ENCODE measurements around the gene BATF. TPM values are rescaled to one million over a fixed set of nuclear protein-coding genes. Genes with fewer than 3 reads are reported as not detected.

Gene BATF
- total RNA-seq, 1 experiment from 2014 or later, result not detected

DNA sequence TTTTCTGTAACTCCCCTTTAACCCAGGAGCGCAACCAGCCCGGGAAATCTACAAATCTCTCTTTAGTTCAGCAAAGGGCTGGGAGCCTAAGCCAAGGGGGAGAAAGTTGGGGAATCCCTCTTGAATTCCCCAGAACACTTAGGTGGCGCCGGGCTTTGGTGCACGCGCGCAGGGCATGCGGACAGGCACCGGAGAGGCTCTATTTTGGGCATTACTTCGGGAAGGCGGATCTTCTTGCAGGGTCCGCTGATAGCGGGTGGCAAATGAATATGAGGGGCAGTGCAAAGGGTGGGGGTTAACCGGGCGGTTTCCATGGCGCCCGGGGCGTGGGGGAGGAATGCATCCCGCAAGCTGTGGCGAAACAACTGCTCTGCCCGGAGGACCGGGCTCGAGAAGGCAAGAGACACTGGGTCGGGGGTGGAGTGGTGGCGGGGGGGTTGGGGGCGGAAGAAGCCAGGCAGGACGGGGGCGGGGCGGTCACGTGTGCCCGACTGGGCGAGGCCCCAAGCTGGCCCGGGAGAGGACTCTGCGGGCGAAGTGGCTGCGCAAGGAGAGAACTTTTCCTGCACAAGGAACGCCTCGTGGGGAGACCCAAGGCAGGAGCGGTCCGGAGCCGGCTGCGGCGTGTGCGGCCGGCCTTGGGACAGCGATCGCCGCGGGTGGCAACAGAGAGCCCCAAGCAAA lies 56.0 kb downstream of the BATF start, which contains the start of gene FLVCR2:
Gene FLVCR2 (plus strand): TSS at position 519 of the 684 bp plus-strand sequence. CDS start 353 bp downstream, outside the sequence.
- ATAC-seq (peak; percentile 77), DNase-seq (ENCODE audit: low read depth, low spot score) (no peak)
- intact Hi-C loops (cut with micrococcal nuclease; ENCODE audit: unreplicated experiment), result loop anchor here (2.0 kb wide), 1 partner anchor 77 kb away; no protein-coding TSS in a partner anchor
- in situ Hi-C loops (cut with HindIII; ENCODE audit: low pct_unique_long_range_greater_than_20kb, low sequenced_read_pairs), result no loop called here
- Histone ChIP-seq H3K36me3 (ENCODE audit: control insufficient read depth, insufficient read depth, low read length) (no peaks in the 10 kb centered on the region), H3K27ac (ENCODE audit: low read length) (peak within 1 kb of the TSS; percentile 59), H3K4me1 (ENCODE audit: control insufficient read depth, insufficient read depth, low read length) (peaks cover 5% of the 10 kb centered on the region; the same call in 1 of the 2 replicates), H3K4me3 (ENCODE audit: low read depth in 2 of 2, low read length in 2 of 2) (peak within 1 kb of the TSS; percentile 58 to 85), H3K27me3 (ENCODE audit: control insufficient read depth, insufficient read depth, low read length) (no peaks in the 10 kb centered on the region), H3K9me3 (ENCODE audit: control insufficient read depth, insufficient read depth, low read depth, low read length) (no peaks in the 10 kb centered on the region)
- ChIA-PET CTCF (interaction anchor here (0.9 to 4.3 kb wide), 4 partner anchors 17 to 79 kb away, joined by 3 to 22 read pairs (median 12); no protein-coding TSS in a partner anchor), POLR2A (interaction anchor here (0.9 kb wide), 1 partner anchor 72 kb away, joined by 3 read pairs; no protein-coding TSS in a partner anchor)
- no TSS peak for BruUV-seq (replicated peaks)
- TF ChIP-seq SIN3A (IDR thresholded peaks at IDR 0.05; ENCODE audit: borderline replicate concordance, insufficient read depth, low read depth, low read length) (peak; percentile 3; the same call in 1 of the 2 replicates), TCF7L2 (IDR thresholded peaks at IDR 0.05; ENCODE audit: low read depth, low read length) (no peak)

DNA sequence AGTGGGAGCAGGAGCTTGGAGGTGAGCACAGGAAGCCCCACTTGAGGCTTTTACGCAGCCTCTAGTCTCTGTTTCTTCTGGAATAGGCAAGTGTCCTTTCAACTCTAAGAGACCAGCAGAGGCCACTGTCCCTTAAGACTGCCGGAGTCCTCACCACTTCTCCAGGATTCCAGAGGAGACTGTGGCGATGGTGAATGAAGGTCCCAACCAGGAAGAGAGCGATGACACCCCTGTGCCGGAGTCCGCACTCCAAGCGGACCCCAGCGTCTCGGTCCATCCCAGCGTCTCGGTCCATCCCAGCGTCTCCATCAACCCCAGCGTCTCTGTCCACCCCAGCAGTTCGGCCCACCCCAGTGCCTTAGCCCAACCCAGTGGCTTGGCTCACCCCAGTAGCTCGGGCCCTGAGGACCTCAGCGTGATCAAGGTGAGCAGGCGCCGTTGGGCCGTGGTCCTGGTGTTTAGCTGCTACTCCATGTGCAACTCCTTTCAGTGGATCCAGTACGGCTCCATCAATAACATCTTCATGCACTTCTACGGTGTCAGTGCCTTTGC lies 56.6 kb downstream of the BATF start:
- Histone ChIP-seq H3K4me1 (ENCODE audit: control insufficient read depth, insufficient read depth, low read length) (peaks cover 5% of the 10 kb centered on the region; the same call in 1 of the 2 replicates), H3K9me3 (ENCODE audit: control insufficient read depth, insufficient read depth, low read depth, low read length) (no peaks in the 10 kb centered on the region), H3K4me3 (ENCODE audit: low read depth in 2 of 2, low read length in 2 of 2) (peak overlapping the region; percentile 58 to 85), H3K27me3 (ENCODE audit: control insufficient read depth, insufficient read depth, low read length) (no peaks in the 10 kb centered on the region), H3K27ac (ENCODE audit: low read length) (peak overlapping the region; percentile 59), H3K36me3 (ENCODE audit: control insufficient read depth, insufficient read depth, low read length) (no peaks in the 10 kb centered on the region)
- BruUV-seq (replicated peaks), result no TSS peak
- ATAC-seq (peak; percentile 76), DNase-seq (ENCODE audit: low read depth, low spot score) (no peak)
- intact Hi-C loops (cut with micrococcal nuclease; ENCODE audit: unreplicated experiment), result loop anchor here (2.0 kb wide), 1 partner anchor 76 kb away; no protein-coding TSS in a partner anchor
- in situ Hi-C loops (cut with HindIII; ENCODE audit: low pct_unique_long_range_greater_than_20kb, low sequenced_read_pairs), result no loop called here
- POLR2A ChIA-PET, result no interaction called here
- CTCF ChIA-PET, result interaction anchor here (3.6 to 4.3 kb wide), 2 partner anchors 75 to 78 kb away, joined by 18 to 22 read pairs; no protein-coding TSS in a partner anchor
- no peak for TF ChIP-seq POLR2AphosphoS5 (IDR thresholded peaks at IDR 0.05; ENCODE audit: low read depth, low read length)
- no peak for TF ChIP-seq TCF7L2 (IDR thresholded peaks at IDR 0.05; ENCODE audit: low read depth, low read length)
- TF ChIP-seq SIN3A (IDR thresholded peaks at IDR 0.05; ENCODE audit: borderline replicate concordance, insufficient read depth, low read depth, low read length), result 0 out of 2 replicates have a peak, but pooled peaks have one; percentile 19
- TF ChIP-seq, protein P1, sequence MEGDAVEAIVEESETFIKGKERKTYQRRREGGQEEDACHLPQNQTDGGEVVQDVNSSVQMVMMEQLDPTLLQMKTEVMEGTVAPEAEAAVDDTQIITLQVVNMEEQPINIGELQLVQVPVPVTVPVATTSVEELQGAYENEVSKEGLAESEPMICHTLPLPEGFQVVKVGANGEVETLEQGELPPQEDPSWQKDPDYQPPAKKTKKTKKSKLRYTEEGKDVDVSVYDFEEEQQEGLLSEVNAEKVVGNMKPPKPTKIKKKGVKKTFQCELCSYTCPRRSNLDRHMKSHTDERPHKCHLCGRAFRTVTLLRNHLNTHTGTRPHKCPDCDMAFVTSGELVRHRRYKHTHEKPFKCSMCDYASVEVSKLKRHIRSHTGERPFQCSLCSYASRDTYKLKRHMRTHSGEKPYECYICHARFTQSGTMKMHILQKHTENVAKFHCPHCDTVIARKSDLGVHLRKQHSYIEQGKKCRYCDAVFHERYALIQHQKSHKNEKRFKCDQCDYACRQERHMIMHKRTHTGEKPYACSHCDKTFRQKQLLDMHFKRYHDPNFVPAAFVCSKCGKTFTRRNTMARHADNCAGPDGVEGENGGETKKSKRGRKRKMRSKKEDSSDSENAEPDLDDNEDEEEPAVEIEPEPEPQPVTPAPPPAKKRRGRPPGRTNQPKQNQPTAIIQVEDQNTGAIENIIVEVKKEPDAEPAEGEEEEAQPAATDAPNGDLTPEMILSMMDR (IDR thresholded peaks at IDR 0.05), result peak; percentile 35
- TF ChIP-seq, protein P2, sequence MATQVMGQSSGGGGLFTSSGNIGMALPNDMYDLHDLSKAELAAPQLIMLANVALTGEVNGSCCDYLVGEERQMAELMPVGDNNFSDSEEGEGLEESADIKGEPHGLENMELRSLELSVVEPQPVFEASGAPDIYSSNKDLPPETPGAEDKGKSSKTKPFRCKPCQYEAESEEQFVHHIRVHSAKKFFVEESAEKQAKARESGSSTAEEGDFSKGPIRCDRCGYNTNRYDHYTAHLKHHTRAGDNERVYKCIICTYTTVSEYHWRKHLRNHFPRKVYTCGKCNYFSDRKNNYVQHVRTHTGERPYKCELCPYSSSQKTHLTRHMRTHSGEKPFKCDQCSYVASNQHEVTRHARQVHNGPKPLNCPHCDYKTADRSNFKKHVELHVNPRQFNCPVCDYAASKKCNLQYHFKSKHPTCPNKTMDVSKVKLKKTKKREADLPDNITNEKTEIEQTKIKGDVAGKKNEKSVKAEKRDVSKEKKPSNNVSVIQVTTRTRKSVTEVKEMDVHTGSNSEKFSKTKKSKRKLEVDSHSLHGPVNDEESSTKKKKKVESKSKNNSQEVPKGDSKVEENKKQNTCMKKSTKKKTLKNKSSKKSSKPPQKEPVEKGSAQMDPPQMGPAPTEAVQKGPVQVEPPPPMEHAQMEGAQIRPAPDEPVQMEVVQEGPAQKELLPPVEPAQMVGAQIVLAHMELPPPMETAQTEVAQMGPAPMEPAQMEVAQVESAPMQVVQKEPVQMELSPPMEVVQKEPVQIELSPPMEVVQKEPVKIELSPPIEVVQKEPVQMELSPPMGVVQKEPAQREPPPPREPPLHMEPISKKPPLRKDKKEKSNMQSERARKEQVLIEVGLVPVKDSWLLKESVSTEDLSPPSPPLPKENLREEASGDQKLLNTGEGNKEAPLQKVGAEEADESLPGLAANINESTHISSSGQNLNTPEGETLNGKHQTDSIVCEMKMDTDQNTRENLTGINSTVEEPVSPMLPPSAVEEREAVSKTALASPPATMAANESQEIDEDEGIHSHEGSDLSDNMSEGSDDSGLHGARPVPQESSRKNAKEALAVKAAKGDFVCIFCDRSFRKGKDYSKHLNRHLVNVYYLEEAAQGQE (IDR thresholded peaks at IDR 0.05; ENCODE audit: insufficient read depth in 1 of 2, low read depth in 2 of 2, low read length in 1 of 2), result no peak
